Measurements from ENCODE around the gene HELZ.

DNA sequence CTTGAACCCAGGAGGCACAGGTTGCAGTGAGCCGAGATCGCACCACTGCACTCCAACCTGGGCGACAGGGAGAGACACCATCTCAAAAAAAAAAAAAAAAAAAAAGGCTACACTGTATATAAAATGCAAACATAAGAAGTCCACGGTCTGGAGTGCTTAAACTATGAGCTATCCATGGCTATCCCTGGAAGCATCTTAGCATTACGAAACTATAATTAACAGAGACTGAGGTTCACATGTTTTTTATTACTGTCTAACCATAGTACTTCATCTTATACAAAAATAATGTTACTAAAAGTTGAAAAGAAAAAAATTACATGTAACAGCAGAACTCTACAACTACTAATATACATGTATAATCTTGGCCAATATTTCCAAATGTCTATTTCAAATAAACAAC lies 32.8 kb downstream of the HELZ start:
- TF ChIP-seq JUND (IDR thresholded peaks at IDR 0.05; ENCODE audit: low read length) (no peak), TAF1 (IDR thresholded peaks at IDR 0.05; ENCODE audit: low read depth, low read length) (no peak), TEAD4 (IDR thresholded peaks at IDR 0.05; ENCODE audit: low read depth, low read length) (no peak), YY1 (IDR thresholded peaks at IDR 0.05; ENCODE audit: low read depth, low read length) (no peak), POLR2A (IDR thresholded peaks at IDR 0.05; ENCODE audit: control extremely low read depth in 1 of 2, low read depth in 2 of 2, low read length in 2 of 2) (no peak), RAD21 (IDR thresholded peaks at IDR 0.05 in 1 of 2, conservative IDR thresholded peaks at IDR 0.05 in 1 of 2; ENCODE audit: low read depth in 2 of 2, low read length in 2 of 2) (no peak), POLR2AphosphoS5 (IDR thresholded peaks at IDR 0.05; ENCODE audit: low read depth, low read length) (no peak), ZNF274 (IDR thresholded peaks at IDR 0.05; ENCODE audit: borderline replicate concordance, extremely low read depth, low read length) (no peak), CEBPB (IDR thresholded peaks at IDR 0.05; ENCODE audit: low read depth, low read length) (no peak), EGR1 (IDR thresholded peaks at IDR 0.05; ENCODE audit: borderline replicate concordance, low read depth, low read length) (no peak), SIRT6 (IDR thresholded peaks at IDR 0.05; ENCODE audit: low read length) (no peak)
- TF ChIP-seq, protein P1, sequence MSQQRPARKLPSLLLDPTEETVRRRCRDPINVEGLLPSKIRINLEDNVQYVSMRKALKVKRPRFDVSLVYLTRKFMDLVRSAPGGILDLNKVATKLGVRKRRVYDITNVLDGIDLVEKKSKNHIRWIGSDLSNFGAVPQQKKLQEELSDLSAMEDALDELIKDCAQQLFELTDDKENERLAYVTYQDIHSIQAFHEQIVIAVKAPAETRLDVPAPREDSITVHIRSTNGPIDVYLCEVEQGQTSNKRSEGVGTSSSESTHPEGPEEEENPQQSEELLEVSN (IDR thresholded peaks at IDR 0.05) = no peak
- TF ChIP-seq, protein P2, sequence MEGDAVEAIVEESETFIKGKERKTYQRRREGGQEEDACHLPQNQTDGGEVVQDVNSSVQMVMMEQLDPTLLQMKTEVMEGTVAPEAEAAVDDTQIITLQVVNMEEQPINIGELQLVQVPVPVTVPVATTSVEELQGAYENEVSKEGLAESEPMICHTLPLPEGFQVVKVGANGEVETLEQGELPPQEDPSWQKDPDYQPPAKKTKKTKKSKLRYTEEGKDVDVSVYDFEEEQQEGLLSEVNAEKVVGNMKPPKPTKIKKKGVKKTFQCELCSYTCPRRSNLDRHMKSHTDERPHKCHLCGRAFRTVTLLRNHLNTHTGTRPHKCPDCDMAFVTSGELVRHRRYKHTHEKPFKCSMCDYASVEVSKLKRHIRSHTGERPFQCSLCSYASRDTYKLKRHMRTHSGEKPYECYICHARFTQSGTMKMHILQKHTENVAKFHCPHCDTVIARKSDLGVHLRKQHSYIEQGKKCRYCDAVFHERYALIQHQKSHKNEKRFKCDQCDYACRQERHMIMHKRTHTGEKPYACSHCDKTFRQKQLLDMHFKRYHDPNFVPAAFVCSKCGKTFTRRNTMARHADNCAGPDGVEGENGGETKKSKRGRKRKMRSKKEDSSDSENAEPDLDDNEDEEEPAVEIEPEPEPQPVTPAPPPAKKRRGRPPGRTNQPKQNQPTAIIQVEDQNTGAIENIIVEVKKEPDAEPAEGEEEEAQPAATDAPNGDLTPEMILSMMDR (IDR thresholded peaks at IDR 0.05; ENCODE audit: control extremely low read depth in 1 of 3, insufficient read depth in 1 of 3, low read depth in 1 of 3, low read length in 3 of 3) = no peak
